Measurements from ENCODE around the gene SPDYE3.
"Not testable (repeated sequence)": the region's sequence is repeated elsewhere in the genome, so short reads cannot be mapped to it uniquely, and the experiment has no call there.

SPDYE3 gene

DNA sequence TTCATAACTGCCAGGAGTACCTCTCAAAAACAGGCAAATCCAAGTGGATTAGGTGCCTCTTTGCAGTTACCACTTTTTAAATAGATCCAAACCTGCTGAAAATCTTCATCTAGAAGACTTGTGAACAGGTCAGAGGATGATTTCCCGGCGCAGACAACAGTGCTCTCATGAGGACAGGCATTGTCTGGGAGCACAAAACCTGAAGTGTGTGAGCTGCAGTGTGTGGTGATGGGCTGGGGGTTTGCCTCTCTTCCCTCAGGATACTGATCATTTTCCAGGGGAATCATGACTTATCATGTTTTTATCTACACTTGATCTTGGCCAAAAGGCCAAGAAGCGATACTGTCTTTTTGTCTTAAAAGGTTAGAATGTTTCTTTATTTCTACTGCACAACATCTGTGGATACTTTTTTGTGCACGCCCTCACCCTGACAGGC is 36.6 kb downstream of the SPDYE3 start:
- intact Hi-C loops (cut with DNase I): not testable (repeated sequence)

GRCh38 chr7:100344560-100345287 is 37.2 kb downstream of the SPDYE3 start:
- intact Hi-C loops (cut with DNase I): not testable (repeated sequence)
- DNase-seq: peak in 19 of 42 donors; percentile 21 to 67 (median 35)

More for the DNA sequence above, 36.6 kb downstream of the SPDYE3 start:
- peak in 3 of 42 donors; percentile 32 to 40 (median 36) for DNase-seq

DNA sequence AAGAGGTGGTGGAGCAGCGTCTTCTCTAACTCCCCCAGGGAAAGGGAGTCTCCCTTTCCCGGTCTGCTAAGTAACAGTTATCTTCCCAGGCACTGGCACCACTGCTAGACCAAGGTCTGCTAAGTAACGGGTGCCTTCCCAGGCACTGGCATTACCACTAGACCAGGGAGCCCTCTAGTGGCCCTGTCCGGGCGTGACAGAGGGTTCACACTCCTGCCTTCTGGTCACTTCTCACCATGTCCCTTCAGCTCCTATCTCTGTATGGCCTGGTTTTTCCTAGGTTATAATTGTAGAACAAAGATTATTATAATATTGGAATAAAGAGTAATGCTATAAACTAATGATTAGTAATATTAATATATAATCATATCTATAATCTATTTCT is 37.8 kb downstream of the SPDYE3 start:
- DNase-seq: peak; percentile 53 to 94 (median 84)
- intact Hi-C loops (cut with DNase I): not testable (repeated sequence)

DNA sequence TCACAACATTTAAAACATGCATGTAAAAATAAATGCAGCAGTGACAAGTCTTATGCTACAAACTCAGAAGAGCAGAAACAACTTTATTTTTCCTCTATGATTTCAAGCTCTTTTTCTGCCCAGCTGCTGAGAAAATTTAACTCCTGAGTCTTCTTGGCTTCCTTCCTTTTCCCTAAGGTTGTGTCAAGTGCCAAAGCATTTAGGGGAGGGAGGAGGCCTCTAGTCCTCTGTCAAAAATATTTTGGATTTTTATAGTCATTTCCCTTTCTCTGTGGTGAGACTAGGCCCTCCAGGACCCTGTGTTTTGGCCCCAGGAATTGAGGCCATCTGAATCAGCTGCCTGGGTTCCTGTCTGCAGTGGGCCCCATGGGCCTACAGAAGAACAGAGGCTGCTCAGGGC is 39.4 kb downstream of the SPDYE3 start:
- DNase-seq: peak in 1 of 42 donors; percentile 1
- intact Hi-C loops (cut with DNase I): no loop called here

- intact Hi-C loops (cut with DNase I): no loop called here
These were observed 41.3 kb downstream of the SPDYE3 start for GRCh38 chr7:100348805-100349204.

GRCh38 chr7:100349757-100350156 is 42.3 kb downstream of the SPDYE3 start:
- DNase-seq: no peak
- intact Hi-C loops (cut with DNase I): no loop called here

More at GRCh38 chr7:100348805-100349204, 41.3 kb downstream of the SPDYE3 start:
- no peak for DNase-seq

- intact Hi-C loops (cut with DNase I): no loop called here
- DNase-seq: no peak
These were observed 44.2 kb downstream of the SPDYE3 start for GRCh38 chr7:100351657-100352058.

DNA sequence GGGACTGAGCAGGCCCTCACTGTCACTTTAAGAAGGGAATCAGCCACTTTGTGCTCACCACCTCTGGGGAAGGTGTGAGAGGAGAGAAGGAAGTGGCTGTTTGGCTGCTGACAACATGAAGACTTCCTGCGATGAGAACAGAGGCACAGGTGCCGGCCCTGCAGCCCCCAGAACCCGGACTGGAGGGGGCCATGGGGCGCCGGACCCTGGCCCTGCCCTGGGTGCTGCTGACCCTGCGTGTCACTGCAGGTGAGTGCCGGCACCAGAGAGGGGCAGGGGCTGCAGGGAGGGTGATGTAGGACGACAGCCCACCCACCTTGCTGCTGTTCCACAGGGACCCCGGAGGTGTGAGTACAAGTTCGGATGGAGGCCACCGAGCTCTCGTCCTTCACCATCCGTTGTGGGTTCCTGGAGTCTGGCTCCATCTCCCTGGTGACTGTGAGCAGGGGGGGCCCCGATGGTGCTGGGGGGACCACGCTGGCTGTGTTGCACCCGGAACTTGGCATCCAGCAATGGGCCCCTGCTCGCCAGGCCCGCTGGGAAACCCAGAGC is 44.8 kb downstream of the SPDYE3 start:
- peak in 1 of 42 donors; percentile 7 for DNase-seq
- intact Hi-C loops (cut with DNase I): not testable (repeated sequence)

DNA sequence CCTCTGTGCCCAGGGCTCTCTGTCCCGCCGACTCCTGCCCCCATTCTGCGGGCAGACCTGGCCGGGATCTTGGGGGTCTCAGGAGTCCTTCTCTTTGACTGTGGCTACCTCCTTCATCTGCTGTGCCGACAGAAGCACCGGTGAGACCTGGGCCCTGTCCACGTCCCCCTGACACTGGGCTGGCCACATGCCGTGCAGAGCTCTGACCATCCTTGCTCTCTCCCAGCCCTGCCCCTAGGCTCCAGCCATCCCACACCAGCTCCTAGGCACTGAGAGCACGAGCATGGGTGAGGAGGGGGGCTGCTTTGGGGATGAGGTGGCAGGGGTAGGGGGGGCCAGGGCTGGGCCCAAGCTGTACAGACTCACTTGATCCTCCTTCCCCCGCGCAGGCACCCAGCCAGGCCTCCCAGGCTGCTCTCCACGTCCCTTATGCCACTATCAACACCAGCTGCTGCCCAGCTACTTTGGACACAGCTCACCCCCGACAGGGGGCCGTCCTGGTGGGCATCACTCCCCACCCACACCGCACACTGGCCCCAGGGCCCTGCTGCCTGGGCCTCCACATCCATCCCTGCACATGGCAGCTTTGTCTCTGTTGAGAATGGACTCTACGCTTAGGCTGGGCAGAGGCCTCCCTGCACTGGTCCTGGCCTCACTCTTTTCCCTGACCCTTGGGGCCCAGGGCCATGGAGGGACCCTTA is 45.6 kb downstream of the SPDYE3 start:
- DNase-seq: peak in 1 of 42 donors; percentile 21
- intact Hi-C loops (cut with DNase I): no loop called here

DNA sequence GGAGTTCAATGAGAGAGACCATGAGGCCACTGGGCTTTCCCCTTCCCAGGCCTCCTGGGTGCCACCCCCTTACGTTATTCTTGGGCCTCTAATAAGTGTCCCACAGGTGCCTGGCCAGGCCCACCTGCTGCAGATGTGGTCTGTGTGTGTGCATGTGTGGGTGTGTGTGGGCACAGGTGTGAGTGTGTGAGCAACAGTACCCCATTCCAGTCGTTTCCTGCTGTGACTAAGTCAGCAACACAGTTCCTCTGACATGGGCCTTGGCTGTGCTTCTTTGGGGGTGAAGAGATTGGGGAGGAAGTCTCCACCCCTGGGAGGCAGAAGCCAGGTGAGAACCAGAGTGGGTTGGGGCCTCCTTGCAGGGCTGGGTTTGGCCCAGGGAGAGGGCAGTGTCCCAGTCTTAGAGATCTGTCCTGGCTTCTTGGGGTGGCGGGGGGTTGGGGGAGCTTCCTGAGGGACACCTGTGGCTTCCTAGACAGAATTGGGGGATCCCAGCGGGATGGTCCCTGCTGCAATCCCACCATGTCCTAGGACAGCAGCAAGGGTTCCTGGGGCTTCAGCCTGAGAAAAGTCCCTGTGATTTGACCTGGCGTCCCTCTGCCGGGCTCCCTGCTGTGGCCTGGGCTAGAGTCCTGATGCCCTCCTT is 46.3 kb downstream of the SPDYE3 start:
- DNase-seq: peak in 1 of 42 donors; percentile 16
- intact Hi-C loops (cut with DNase I): no loop called here

- no peak for DNase-seq
- intact Hi-C loops (cut with DNase I): no loop called here
These were observed 49.0 kb downstream of the SPDYE3 start for GRCh38 chr7:100356416-100357068.

DNA sequence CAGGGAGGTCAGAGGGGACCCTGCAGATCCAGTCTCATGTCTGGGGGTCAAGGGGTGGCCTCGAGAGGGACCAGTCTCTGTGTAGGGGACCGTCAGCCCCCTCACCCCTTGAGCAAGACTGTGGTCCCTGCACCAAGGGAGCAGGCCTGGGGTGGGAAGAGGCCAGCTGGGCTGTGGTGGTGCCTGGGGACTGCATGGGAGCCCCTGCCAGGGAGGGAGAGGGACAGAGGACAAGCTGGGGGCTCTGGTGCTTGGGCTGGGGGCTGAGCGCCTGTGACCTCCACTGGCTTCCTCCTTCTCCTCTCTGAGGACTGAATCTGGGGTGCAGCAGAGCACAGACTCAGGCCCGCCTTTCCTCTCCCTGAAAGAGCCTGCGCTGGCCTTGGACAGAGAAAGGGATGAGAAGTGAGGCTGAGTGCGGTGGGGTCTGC is 49.6 kb downstream of the SPDYE3 start:
- intact Hi-C loops (cut with DNase I): no loop called here
- no peak for DNase-seq

DNA sequence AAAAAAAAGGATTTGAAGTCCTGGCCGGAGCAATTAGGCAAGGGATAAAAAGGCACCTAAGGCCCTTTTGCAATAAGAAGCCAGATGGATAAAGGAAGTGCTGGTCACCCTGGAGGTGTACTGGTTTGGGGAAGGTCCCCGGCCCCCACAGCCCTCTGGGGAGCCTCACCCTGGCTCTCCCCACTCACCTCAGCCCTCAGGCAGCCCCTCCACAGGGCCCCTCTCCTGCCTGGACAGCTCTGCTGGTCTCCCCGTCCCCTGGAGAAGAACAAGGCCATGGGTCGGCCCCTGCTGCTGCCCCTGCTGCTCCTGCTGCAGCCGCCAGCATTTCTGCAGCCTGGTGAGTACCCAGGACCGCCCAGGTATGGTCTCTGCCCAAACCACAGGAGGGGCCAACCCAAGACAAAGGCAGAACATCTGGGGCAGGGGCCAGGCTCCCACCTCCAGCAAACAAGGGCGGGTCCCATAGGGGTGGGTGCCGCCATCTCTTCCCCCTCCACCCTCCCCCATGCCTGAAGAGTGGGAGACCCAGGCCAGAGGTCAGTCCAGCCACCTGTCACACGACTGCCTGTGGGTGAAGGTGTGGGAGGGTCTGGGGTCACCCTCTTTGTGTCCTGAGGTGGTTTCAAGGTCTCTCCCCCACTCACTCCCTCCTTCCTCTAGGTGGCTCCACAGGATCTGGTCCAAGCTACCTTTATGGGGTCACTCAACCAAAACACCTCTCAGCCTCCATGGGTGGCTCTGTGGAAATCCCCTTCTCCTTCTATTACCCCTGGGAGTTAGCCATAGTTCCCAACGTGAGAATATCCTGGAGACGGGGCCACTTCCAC is 50.7 kb downstream of the SPDYE3 start, which contains the start of gene PILRB:
Gene PILRB (plus strand): TSS at position 91 of the 830 bp plus-strand sequence. CDS start 186 bp downstream, at position 277.
- intact Hi-C loops (cut with DNase I): no loop called here
- DNase-seq: no peak

- intact Hi-C loops (cut with DNase I): no loop called here
- no peak for DNase-seq
These were observed 51.3 kb downstream of the SPDYE3 start for GRCh38 chr7:100358857-100359212.

DNA sequence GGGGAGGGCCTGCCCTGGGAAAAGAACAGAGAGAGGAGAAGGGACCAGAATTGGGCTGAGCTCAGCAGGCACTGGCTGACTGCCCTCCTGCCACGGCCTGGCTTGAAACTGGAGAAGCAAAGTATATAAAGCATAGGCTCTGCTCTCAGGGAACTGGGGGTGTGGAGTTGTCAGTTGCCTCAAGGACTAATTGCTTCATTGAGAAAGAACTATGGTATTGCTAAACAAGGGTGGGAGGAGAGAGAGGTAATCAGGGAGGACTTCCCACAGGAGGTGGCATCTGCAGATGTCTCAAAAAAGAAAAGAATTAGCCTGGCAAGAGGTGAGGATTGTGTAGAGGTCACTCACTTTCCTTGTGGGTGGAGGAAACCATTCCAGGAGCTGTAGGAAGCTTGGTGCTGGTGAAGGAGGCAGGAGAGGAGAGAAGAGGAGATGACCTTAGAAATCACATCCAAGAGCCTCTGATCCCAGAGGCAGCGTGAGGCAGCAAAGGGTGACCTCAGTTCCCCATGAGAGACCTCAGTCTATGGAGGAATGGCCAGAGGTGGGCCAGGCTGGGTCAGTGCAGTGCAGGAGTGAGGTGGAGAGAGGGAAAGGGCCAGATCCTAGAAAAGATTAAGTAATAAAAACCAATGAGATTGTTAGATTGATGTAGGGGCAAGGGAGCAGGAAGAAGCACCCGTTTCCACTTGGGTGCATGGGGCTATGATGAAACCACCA is 52.8 kb downstream of the SPDYE3 start:
- DNase-seq: no peak
- intact Hi-C loops (cut with DNase I): no loop called here

DNA sequence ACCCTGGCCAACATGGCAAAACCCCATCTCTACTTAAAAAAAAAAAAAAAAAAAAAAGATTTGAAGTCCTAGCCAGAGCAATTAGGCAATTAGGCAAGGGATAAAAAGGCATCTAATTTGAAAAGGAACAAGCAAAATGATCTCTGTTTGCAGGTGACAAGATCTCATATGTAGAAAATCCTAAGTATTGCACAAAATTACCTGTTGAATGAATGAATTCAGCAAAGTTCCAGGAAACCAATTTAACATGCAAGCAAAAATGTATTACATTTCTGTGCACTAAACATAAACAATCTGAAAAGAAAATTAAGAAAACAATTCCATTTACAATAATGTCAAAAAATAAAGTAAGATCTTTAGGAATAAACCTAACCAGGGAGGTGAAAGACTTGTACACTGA is 55.6 kb downstream of the SPDYE3 start:
- intact Hi-C loops (cut with DNase I): no loop called here
- DNase-seq: no peak

- DNase-seq; intact Hi-C loops (cut with DNase I): not testable (repeated sequence)
These were observed 56.3 kb downstream of the SPDYE3 start for GRCh38 chr7:100363797-100364196.

GRCh38 chr7:100364480-100364879 is 57.0 kb downstream of the SPDYE3 start:
- no peak for DNase-seq
- intact Hi-C loops (cut with DNase I): no loop called here
